Tibial nerve (tissue), 4 donors: ENCODE data around the gene NPHP1.
A peak's percentile ranks its signal among the peaks of the same experiment; 100 is the strongest.

Experiments used
- EP300 ChIP-seq, 2 donors: sonication (generic); formaldehyde crosslinking; IDR thresholded peaks; one replicate each; pipeline ENCODE4 v1.6.1; 2017; ENCODE audit warnings: antibody characterized with exemption in 2 of 2, mild to moderate bottlenecking in 1 of 2
- POLR2A ChIP-seq, 2 donors: fragments of 450-650 bp; IDR thresholded peaks; one replicate each; pipeline ENCODE4 v1.6.1; 2017; ENCODE audit warnings: antibody characterized with exemption in 2 of 2, mild to moderate bottlenecking in 2 of 2, moderate library complexity in 2 of 2
- TF ChIP-seq, protein P1 (sequence below), 5 experiments: fragments of 200-600 bp in 3 of 5; fragments of 450-650 bp in 2 of 5; sonication (generic) in 3 of 5; IDR thresholded peaks; one replicate each; pipeline ENCODE4 v1.5.1; 2016 to 2019; ENCODE audit warnings: antibody characterized with exemption in 5 of 5, mild to moderate bottlenecking in 3 of 5, moderate library complexity in 2 of 5

DNA sequence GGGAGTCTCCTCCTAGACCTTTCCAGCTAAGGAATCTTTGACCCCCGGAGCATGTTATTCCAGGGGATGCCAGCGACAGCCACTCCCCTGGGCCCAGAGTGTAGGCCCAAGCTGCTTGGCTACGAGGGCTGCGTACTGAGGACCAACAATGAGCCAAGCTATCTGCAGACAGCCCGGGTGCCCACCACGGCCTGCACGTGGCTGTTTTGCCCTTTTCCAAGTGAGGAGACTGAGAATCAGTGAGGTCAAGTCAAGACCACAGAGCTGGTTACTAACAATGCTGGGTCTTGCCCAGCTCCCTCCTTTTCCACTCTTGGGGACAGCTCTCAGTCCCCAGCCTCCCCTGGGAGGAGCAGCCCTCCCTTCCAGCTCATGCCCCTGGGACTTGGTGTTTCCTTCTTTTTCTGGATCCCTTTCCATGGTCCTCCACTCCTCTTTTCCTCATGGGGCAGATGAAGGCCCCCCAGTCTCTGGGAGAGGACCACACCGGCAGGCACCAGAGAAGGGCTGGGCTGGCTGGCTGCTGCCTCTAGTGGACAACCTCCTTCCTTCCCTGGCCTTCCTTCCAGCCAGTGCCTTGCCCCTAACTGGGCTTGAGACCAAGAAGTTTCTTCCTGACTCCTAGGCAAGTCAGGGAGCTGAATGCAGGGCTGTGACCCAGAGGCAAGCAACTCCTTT lies 88.6 kb downstream of the NPHP1 start:
- TF ChIP-seq POLR2A (IDR thresholded peaks at IDR 0.05) (no peak), EP300 (IDR thresholded peaks at IDR 0.05) (no peak)
- TF ChIP-seq, protein P1, sequence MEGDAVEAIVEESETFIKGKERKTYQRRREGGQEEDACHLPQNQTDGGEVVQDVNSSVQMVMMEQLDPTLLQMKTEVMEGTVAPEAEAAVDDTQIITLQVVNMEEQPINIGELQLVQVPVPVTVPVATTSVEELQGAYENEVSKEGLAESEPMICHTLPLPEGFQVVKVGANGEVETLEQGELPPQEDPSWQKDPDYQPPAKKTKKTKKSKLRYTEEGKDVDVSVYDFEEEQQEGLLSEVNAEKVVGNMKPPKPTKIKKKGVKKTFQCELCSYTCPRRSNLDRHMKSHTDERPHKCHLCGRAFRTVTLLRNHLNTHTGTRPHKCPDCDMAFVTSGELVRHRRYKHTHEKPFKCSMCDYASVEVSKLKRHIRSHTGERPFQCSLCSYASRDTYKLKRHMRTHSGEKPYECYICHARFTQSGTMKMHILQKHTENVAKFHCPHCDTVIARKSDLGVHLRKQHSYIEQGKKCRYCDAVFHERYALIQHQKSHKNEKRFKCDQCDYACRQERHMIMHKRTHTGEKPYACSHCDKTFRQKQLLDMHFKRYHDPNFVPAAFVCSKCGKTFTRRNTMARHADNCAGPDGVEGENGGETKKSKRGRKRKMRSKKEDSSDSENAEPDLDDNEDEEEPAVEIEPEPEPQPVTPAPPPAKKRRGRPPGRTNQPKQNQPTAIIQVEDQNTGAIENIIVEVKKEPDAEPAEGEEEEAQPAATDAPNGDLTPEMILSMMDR (IDR thresholded peaks at IDR 0.05), result peak in 4 of 5 experiments; percentile 36 to 46 (median 38)
